ENCODE measurements around the gene DLL4.
"Not testable (repeated sequence)": the region's sequence is repeated elsewhere in the genome, so short reads cannot be mapped to it uniquely, and the experiment has no call there.

Gene DLL4

DNA sequence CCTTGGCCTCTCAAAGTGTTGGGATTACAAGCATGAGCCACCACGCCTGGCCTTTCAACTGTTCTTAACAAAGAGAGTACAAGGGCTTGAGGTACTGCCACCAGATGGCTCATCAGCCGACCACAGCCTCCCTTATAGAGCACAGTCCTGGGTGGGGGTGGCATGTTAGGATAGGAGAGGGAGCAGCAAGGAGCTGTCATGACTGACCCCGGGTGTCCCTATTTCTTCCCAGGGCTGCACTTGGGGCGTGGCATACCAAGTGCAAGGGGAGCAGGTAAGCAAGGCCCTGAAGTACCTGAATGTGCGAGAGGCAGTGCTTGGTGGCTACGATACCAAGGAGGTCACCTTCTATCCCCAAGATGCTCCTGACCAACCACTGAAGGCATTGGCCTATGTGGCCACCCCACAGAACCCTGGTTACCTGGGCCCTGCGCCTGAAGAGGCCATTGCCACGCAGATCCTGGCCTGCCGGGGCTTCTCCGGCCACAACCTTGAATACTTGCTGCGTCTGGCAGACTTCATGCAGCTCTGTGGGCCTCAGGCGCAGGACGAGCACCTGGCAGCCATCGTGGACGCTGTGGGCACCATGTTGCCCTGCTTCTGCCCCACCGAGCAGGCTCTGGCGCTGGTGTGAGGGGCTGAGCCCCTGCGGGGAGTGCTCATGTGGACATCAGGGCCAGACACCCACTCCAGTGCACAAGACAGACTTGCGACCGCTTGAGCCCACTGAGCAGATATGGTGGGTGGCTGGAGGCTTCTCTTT lies 26.2 kb downstream of the DLL4 start:
- Mint-ChIP-seq H3K4me3 (peak overlapping the region; percentile 91), H3K27me3 (no peaks in the 10 kb centered on the region), H3K4me1 (ENCODE audit: low read depth) (peaks cover 25% of the 10 kb centered on the region), H3K36me3 (peaks cover 9% of the 10 kb centered on the region), H3K9me3 (ENCODE audit: low read depth) (no peaks in the 10 kb centered on the region), H3K27ac (no peak overlapping the region)

DNA sequence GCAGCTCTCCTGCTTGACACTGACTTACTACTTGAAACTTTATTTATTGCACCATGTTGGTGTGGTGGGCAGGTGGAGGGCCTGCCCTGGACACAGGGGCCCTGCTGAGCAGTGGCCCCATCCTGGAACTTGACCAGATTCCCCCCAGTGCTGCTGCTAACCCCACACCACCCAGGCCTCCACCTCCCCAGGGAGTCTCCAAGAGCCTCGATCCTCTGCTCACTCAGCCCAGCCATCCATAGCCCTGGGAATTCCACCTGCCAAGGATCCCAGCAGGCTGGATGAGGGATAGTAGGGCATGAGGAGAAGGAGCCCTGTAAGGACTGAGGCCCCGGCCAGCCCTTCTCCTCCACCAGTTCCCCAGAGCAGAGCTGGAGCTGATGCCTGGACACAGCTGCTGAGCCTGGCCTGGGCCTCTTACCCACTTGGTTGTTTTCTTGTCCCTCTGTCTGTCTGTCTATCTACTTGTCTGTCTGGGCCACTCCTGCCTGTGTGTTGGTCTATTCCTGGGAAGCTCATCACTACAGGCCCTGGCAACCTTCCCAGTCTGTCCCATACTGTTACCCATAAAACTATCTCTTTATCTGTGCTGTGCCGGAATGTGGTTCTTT lies 26.9 kb downstream of the DLL4 start:
- H3K27ac Mint-ChIP-seq = no peak overlapping the region
- H3K4me3 Mint-ChIP-seq = peak overlapping the region; percentile 63
- H3K36me3 Mint-ChIP-seq = peaks cover 9% of the 10 kb centered on the region
- peaks cover 25% of the 10 kb centered on the region for H3K4me1 Mint-ChIP-seq (ENCODE audit: low read depth)
- H3K27me3 Mint-ChIP-seq = no peaks in the 10 kb centered on the region
- no peaks in the 10 kb centered on the region for H3K9me3 Mint-ChIP-seq (ENCODE audit: low read depth)

DNA sequence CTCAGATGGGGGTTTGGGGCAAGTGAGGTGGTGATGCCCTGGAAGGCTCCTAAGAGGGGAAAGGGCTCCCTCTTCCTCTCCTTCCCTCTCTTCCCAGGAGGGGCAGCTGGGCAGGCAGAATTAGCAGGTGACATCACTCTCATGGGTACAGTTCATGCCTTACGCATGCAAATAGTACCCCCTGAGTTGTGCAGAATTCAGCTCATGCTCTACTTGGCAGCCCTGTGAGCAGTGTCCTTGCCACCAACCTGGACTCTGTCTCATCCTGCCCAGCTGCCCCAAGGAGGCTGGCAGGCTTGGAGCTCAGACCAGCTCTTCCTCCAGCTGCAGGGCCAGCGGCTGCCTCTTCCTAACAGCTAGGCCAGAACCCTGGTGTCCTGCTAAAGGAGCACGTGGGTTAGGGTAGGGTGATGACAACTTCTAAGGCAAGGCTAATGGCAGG lies 27.4 kb downstream of the DLL4 start:
- H3K27ac Mint-ChIP-seq = no peak overlapping the region
- H3K36me3 Mint-ChIP-seq = peaks cover 9% of the 10 kb centered on the region
- H3K27me3 Mint-ChIP-seq = no peaks in the 10 kb centered on the region
- H3K4me1 Mint-ChIP-seq (ENCODE audit: low read depth) = peaks cover 25% of the 10 kb centered on the region
- no peaks in the 10 kb centered on the region for H3K9me3 Mint-ChIP-seq (ENCODE audit: low read depth)
- peak overlapping the region; percentile 63 for H3K4me3 Mint-ChIP-seq

DNA sequence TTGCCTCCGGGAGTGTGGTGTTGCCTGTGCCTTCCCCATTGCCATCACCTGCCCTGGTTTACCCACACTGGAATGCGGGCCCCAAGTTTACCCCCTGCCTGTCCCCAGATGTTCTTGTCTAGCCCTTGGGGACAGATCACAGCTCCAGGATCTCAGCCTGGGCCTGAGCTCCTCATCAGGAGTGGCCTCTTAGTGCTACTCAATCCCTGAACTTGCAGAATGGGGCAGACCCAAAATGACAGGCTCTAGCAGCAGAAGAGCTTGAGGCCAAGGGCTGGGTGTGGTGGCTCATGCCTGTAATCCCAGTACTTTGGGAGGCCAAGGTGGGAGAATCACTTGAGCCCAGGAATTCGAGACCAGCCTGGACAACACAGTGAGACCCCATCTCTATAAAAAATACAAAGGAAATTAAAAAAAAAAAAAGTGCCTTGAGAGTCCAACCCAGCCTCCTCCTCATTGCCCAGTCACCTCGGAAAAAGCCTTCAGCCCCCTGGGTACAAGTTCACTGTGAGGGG lies 28.0 kb downstream of the DLL4 start:
- no peaks in the 10 kb centered on the region for H3K9me3 Mint-ChIP-seq (ENCODE audit: low read depth)
- H3K27ac Mint-ChIP-seq = no peak overlapping the region
- H3K27me3 Mint-ChIP-seq = no peaks in the 10 kb centered on the region
- no peak overlapping the region for H3K4me3 Mint-ChIP-seq
- peaks cover 9% of the 10 kb centered on the region for H3K36me3 Mint-ChIP-seq
- peaks cover 24% of the 10 kb centered on the region for H3K4me1 Mint-ChIP-seq (ENCODE audit: low read depth)

DNA sequence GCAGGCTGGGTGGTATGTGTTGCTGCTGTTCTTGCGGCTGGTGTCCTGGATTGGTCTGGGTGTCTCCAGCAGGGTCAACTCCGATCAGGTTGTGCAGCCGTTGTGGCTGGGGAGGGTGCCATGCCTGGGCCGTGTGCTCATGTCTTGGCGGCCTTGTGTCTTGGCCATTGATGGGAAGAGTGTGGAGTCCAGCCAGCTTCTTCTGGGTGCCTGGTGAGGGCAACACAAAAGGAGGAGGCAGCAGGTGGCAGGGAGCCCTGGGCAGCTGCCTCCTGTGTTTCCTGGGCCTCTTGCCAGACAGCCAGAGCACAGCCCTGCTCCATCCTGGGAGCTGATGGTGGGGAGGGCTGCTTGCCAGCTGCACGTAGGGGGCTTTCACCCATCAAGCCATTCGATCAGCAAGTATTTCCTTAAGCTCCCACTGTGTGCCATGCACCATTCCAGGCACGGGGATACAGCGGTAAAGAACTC lies 28.5 kb downstream of the DLL4 start:
- peaks cover 23% of the 10 kb centered on the region for H3K4me1 Mint-ChIP-seq (ENCODE audit: low read depth)
- peaks cover 9% of the 10 kb centered on the region for H3K36me3 Mint-ChIP-seq
- H3K4me3 Mint-ChIP-seq = no peak overlapping the region
- no peaks in the 10 kb centered on the region for H3K9me3 Mint-ChIP-seq (ENCODE audit: low read depth)
- no peaks in the 10 kb centered on the region for H3K27me3 Mint-ChIP-seq
- no peak overlapping the region for H3K27ac Mint-ChIP-seq

DNA sequence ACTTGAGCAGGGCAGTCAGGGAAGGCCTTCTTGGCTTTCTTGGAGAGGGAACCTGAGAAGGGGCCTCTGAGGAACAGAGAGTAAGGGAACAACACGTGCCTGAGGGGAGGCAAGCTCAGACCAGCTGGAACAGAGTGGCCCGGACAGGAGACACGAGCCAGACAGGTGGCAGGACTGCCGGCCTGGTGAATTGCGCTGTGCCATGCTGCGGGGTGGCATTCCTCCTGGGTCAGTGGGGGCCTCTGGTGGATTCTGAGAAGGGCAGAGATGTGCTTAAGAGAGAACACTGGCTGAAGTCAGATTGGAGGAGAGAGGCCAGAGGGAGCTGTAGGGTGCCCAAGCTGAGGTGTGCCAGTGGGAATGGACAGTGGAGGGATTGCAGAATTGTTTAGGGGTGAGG lies 29.0 kb downstream of the DLL4 start:
- no peak overlapping the region for H3K27ac Mint-ChIP-seq
- H3K4me1 Mint-ChIP-seq (ENCODE audit: low read depth) = peaks cover 20% of the 10 kb centered on the region
- no peak overlapping the region for H3K4me3 Mint-ChIP-seq
- H3K36me3 Mint-ChIP-seq = peaks cover 9% of the 10 kb centered on the region
- no peaks in the 10 kb centered on the region for H3K9me3 Mint-ChIP-seq (ENCODE audit: low read depth)
- H3K27me3 Mint-ChIP-seq = no peaks in the 10 kb centered on the region

DNA sequence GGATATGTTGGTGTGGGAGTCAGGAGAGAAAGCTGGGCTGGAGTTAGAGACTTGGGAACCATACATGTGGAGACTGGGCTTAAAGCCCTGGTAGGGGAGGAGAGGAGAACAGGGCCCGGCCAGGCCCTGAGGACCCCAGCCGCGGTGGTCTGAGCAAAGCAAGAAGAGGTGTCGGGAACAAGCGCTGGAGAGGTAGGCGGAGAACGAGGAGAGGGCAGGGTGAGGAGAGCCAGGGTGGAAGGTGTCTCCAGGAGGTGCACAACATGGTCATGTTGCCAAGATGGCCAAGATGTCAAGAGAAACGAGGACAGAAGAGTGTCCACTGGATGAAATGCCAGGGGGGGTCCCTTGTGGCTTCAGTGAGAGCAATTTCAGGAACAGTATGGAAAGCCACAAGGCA lies 29.6 kb downstream of the DLL4 start:
- H3K27me3 Mint-ChIP-seq = no peaks in the 10 kb centered on the region
- H3K27ac Mint-ChIP-seq = peak overlapping the region; percentile 46
- H3K36me3 Mint-ChIP-seq = peaks cover 9% of the 10 kb centered on the region
- H3K4me1 Mint-ChIP-seq (ENCODE audit: low read depth) = peaks cover 18% of the 10 kb centered on the region
- no peak overlapping the region for H3K4me3 Mint-ChIP-seq
- no peaks in the 10 kb centered on the region for H3K9me3 Mint-ChIP-seq (ENCODE audit: low read depth)

DNA sequence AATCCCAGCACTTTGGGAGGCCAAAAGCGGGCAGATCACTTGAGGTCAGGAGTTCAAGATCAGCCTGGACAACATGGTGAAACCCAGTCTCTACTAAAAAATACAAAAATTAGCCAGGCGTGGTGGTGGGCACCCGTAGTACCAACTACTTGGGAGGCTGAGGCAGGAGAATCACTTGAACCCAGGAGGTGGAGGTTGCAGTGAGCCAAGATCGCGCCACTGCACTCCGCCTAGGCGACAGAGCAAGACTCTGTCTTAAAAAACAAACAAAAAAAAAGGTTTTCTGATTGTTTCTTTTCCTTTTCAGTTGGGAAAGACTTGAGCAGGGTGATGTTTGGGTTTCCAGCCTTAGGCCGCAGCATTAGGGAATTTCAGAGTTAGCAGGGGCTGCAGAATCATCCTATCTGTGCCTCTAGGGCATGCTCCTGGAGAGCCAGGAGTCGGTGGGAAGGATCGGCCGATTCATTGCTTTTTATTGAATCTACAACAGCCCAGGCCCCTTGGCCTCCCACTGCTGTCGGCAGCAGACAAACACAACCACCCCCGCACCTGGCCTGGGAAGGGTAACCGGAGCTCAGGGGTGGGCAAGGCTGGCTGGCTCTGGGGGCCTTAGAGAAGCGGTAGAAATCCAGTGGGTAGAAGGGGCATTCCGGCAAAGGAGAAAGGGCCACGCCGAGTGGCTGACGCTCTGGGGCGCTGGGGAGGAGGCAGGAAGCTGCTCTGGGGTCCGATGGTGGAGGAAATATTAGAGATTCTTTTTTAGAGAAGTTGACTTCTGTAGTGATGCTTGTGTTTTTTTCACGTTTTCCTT lies 30.4 kb downstream of the DLL4 start:
- H3K4me3 Mint-ChIP-seq = no peak overlapping the region
- H3K4me1 Mint-ChIP-seq (ENCODE audit: low read depth) = peaks cover 10% of the 10 kb centered on the region
- H3K27ac Mint-ChIP-seq = no peak overlapping the region
- H3K27me3 Mint-ChIP-seq = no peaks in the 10 kb centered on the region
- no peaks in the 10 kb centered on the region for H3K9me3 Mint-ChIP-seq (ENCODE audit: low read depth)
- peaks cover 5% of the 10 kb centered on the region for H3K36me3 Mint-ChIP-seq

DNA sequence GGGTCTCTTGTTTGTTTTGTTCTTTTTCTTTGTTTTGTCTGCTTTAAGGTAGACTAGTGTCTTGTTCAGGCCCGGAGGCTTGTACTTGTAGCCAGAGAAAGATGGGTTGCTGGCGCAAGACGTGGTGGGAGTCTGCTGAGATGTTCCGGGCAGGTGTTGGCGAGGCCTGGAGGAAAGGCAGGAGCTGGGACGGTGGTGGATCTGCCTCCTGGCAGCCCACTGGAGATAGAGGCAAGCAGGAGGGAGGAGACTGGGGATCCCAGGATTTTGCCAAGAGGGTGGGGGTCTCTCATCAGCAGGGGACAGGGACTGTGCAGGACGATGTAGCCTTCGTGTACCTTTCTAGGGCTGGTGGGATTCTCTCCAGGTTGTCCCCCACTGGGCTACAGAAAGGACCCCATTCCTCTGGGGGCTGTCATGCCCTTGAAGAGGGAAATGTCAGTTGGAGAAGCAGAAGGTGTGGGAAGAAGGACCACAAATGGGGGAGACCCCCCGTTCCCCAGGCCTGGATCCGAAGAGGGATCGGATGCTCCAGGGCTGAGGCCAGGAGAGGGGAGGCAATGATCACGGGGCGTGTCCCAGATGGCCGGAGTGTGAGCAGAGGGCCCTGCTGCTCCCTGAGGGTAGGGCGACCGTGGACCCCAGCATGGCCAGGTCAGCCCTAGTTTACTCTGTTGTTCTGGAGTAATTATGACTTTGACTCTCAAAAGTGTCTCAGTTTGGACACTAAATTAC lies 31.2 kb downstream of the DLL4 start:
- H3K27ac Mint-ChIP-seq = no peak overlapping the region
- peaks cover 5% of the 10 kb centered on the region for H3K36me3 Mint-ChIP-seq
- peaks cover 5% of the 10 kb centered on the region for H3K4me1 Mint-ChIP-seq (ENCODE audit: low read depth)
- H3K4me3 Mint-ChIP-seq = no peak overlapping the region
- no peaks in the 10 kb centered on the region for H3K9me3 Mint-ChIP-seq (ENCODE audit: low read depth)
- no peaks in the 10 kb centered on the region for H3K27me3 Mint-ChIP-seq

DNA sequence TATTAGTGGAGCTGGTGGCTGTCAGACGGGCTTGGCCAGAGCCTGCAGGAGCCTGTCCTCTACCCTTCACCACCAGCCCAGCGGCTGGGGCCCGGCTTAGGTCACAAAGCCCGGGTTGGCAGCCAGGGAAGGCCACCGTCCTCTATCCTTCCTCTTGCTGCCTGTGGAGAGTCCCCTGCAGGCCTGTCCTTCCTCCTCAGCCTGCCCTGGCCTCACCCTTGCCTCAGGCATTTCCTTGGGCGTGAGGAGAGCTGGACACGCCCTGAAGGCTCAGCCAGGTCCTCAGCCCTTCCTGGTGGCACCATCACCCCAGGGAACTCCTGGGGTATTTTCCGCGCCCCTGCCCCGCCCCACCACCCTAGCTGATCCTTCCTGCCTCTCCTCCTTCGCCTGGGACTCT lies 31.8 kb downstream of the DLL4 start:
- H3K4me1 Mint-ChIP-seq (ENCODE audit: low read depth) = peaks cover 4% of the 10 kb centered on the region
- no peaks in the 10 kb centered on the region for H3K9me3 Mint-ChIP-seq (ENCODE audit: low read depth)
- no peak overlapping the region for H3K27ac Mint-ChIP-seq
- no peaks in the 10 kb centered on the region for H3K27me3 Mint-ChIP-seq
- H3K4me3 Mint-ChIP-seq = no peak overlapping the region
- peaks cover 3% of the 10 kb centered on the region for H3K36me3 Mint-ChIP-seq

DNA sequence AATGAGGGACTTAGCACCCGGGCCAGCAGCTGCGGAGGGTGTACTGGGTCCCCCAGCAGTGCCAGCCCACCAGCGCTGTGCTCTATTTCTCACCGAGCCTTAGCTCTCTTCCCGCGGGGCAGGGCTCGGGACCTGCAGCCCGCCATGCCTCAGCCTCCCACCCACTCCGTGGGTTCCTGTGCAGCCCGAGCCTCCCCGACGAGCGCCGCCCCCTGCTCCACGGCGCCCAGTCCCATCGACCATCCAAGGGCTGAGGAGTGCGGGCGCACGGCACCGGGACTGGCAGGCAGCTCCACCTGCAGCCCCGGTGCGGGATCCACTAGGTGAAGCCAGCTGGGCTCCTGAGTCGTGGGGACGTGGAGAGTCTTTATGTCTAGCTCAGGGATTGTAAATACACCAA lies 32.6 kb downstream of the DLL4 start:
- H3K4me3 Mint-ChIP-seq; H3K4me1 Mint-ChIP-seq (ENCODE audit: low read depth); H3K36me3 Mint-ChIP-seq; H3K27me3 Mint-ChIP-seq; H3K9me3 Mint-ChIP-seq (ENCODE audit: low read depth); H3K27ac Mint-ChIP-seq: not testable (repeated sequence)

DNA sequence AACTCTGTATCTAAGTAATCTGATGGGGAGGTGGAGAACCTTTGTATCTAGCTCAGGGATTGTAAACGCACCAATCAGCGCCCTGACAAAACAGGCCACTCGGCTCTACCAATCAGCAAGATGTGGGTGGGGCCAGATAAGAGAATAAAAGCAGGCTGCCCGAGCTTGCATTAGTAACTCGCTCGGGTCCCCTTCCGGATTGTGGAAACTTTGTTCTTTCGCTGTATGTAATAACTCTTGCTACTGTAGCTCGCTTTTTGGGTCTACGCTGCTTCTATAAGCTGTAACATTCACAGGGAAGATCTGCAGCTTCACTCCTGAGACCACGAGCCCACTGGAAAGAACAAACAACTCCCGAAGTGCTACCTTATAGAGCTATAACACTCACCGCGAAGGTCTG lies 33.2 kb downstream of the DLL4 start:
- H3K27me3 Mint-ChIP-seq; H3K4me3 Mint-ChIP-seq; H3K36me3 Mint-ChIP-seq; H3K4me1 Mint-ChIP-seq (ENCODE audit: low read depth); H3K9me3 Mint-ChIP-seq (ENCODE audit: low read depth); H3K27ac Mint-ChIP-seq: not testable (repeated sequence)

DNA sequence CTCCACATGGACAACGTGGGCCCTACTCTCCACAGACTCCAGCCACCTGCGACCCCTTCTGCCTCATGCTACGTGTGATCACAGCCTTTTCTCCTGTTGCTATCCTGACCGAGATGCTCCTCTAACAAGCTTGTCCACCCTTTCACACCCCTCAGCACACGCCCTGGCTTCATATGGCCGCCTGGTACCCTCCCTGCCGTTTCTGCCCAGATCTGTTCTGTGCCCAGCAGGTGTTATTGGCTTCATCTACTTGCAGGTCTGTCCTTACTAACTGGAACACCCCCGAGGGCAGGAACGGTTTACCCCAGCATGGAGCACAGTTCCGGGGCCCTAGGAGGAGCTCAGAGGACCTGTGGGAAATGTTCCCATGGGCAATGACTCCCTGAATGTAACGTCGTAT lies 34.1 kb downstream of the DLL4 start:
- H3K27me3 Mint-ChIP-seq = no peaks in the 10 kb centered on the region

DNA sequence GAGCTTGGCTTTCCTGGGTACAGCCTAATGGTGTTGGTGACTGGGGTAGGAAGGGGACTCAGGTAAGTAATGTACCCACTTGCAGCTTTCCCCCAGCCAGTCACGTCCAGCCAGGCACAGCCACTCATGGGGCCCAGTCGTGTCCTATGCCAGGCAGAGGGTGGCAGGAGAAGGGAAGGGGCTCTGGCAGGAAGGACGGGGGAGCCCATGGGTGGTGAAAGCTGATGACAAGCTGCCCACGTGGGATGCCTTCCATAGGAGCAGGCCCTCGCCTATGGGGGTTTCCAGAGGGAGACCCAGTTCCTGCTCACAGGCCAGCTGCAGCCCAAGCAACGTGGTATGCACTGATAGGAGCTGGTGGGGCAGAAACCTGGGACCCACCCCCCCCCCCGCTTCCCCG lies 34.9 kb downstream of the DLL4 start:
- H3K4me1 Mint-ChIP-seq (ENCODE audit: low read depth) = no peaks in the 10 kb centered on the region
- no peak overlapping the region for H3K27ac Mint-ChIP-seq
- no peak overlapping the region for H3K4me3 Mint-ChIP-seq
- H3K36me3 Mint-ChIP-seq = no peaks in the 10 kb centered on the region
- no peaks in the 10 kb centered on the region for H3K27me3 Mint-ChIP-seq
- no peaks in the 10 kb centered on the region for H3K9me3 Mint-ChIP-seq (ENCODE audit: low read depth)

More for the DNA sequence above, 34.1 kb downstream of the DLL4 start:
- Mint-ChIP-seq H3K36me3 (no peaks in the 10 kb centered on the region), H3K9me3 (ENCODE audit: low read depth) (no peaks in the 10 kb centered on the region), H3K4me3 (no peak overlapping the region), H3K27ac (no peak overlapping the region), H3K4me1 (ENCODE audit: low read depth) (no peaks in the 10 kb centered on the region)

Measured in activated naive CD8-positive, alpha-beta T cell (primary cell).